Fibroblast of lung (primary cell): ENCODE results near the gene SIVA1.

Source experiments
- CTCF ChIP-seq, 2 donors: IDR thresholded peaks in 1 of 2; conservative IDR thresholded peaks in 1 of 2; 1 replicate in 1 of 2; 2 replicates in 1 of 2; pipeline ENCODE4 v1.5.1; 2011 to 2012; ENCODE audit warnings: low read length in 2 of 2, control low read depth in 1 of 2, inconsistent platforms in 1 of 2, low read depth in 1 of 2, mild to moderate bottlenecking in 1 of 2
- EZH2 ChIP-seq: IDR thresholded peaks from 2 replicates; pipeline ENCODE4 v1.5.1; 2012; ENCODE audit warnings: low read length, control low read depth, mild to moderate bottlenecking; ENCODE audit errors: missing control alignments

DNA sequence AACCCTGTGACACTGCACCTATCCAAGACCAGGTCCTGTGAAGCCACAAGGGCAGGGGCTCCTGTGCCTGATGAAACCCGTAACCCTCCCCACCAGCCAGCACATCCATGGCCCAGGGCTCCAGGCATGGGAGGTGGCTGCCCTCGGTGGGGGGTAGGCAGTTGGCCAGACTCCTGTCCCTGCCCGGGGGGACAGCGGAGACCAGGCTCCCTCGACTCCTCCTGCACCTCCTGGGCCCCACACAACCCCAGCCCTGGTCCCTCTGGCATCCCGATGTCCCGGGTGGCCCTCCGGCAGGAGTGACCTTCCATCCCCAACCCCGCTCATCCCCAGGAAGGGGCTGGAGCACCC, 31.2 kb downstream of the SIVA1 start:
- TF ChIP-seq CTCF (conservative IDR thresholded peaks at IDR 0.05 in 1 of 2, IDR thresholded peaks at IDR 0.05 in 1 of 2; ENCODE audit: low read depth in 1 of 2, low read length in 2 of 2) (no peak), EZH2 (no peak)
